ENCODE measurements around the gene WDTC1. TPM values are rescaled to one million over a fixed set of nuclear protein-coding genes. Genes with fewer than 3 reads are reported as not detected.

Gene WDTC1
- total RNA-seq, 6 experiments from 2014 or later: 17.6 to 22.7 (median 19.8) TPM

DNA sequence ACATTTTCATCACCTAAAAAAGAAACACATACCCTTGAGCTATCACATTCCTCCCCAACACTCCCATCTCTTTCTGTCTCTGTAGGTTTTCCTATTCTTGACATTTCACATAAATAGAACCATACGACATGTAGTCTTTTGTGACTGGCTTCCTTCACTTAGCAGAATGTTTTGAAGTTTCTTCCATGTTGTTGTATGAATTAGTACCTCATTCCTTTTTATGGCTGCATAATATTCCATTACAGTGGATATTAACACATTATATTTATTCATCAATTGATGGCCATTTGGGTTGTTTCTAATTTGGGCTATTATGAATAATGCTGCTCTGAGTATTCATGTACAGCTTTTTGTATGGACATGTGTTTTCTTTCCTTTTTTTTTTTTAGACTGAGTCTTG is 11.8 kb downstream of the WDTC1 start:
- H3K9me3 ChIP-seq: no peaks in the 10 kb centered on the region
- intact Hi-C loops (cut with DNase I): no loop called here
- no peak for ATAC-seq
- H3K27ac ChIP-seq: no peak overlapping the region
- whole genome bisulfite sequencing (ENCODE audit: insufficient coverage, low coverage, low lambda C conversion rate, missing lambda C conversion rate): 91% methylated on average over 1 of the region's 1 CpG
- TF ChIP-seq POLR2A (IDR thresholded peaks at IDR 0.05): no peak
- TF ChIP-seq, protein P1, sequence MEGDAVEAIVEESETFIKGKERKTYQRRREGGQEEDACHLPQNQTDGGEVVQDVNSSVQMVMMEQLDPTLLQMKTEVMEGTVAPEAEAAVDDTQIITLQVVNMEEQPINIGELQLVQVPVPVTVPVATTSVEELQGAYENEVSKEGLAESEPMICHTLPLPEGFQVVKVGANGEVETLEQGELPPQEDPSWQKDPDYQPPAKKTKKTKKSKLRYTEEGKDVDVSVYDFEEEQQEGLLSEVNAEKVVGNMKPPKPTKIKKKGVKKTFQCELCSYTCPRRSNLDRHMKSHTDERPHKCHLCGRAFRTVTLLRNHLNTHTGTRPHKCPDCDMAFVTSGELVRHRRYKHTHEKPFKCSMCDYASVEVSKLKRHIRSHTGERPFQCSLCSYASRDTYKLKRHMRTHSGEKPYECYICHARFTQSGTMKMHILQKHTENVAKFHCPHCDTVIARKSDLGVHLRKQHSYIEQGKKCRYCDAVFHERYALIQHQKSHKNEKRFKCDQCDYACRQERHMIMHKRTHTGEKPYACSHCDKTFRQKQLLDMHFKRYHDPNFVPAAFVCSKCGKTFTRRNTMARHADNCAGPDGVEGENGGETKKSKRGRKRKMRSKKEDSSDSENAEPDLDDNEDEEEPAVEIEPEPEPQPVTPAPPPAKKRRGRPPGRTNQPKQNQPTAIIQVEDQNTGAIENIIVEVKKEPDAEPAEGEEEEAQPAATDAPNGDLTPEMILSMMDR (IDR thresholded peaks at IDR 0.05): no peak
- H3K27me3 ChIP-seq: no peaks in the 10 kb centered on the region
- DNase-seq: no peak
- H3K4me1 ChIP-seq: no peaks in the 10 kb centered on the region
- H3K36me3 ChIP-seq: no peaks in the 10 kb centered on the region
- H3K4me3 ChIP-seq: no peak overlapping the region

DNA sequence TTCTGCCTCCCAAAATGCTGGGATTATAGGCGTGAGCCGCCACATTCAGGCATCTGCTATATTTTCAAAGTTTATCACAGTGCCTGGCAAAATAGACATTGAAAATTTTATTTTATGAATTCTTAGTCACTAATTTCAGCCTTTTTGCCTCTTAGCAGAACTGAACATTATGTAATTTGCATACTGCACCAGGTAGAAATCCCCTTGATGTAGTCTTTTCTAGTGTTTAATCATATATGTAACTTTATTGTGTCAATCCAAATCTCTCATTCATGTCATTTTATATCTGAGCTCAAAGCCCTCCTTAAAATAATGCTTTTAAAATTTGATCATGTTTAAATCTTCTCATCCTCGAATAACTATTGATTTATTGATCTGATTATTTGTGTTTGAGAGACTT is 19.2 kb downstream of the WDTC1 start:
- TF ChIP-seq POLR2A (IDR thresholded peaks at IDR 0.05): no peak
- TF ChIP-seq, protein P1 (IDR thresholded peaks at IDR 0.05): no peak
- ATAC-seq: no peak
- Histone ChIP-seq H3K27ac (no peak overlapping the region), H3K4me3 (no peak overlapping the region), H3K27me3 (no peaks in the 10 kb centered on the region), H3K36me3 (no peaks in the 10 kb centered on the region), H3K9me3 (no peaks in the 10 kb centered on the region), H3K4me1 (peaks cover 0 to 6% (median 3%) of the 10 kb centered on the region in 4 donors)
- intact Hi-C loops (cut with DNase I): no loop called here
- 60% methylated on average over 3 of the region's 3 CpGs for WGBS (ENCODE audit: insufficient coverage, low coverage, low lambda C conversion rate, missing lambda C conversion rate)
- DNase-seq: no peak

DNA sequence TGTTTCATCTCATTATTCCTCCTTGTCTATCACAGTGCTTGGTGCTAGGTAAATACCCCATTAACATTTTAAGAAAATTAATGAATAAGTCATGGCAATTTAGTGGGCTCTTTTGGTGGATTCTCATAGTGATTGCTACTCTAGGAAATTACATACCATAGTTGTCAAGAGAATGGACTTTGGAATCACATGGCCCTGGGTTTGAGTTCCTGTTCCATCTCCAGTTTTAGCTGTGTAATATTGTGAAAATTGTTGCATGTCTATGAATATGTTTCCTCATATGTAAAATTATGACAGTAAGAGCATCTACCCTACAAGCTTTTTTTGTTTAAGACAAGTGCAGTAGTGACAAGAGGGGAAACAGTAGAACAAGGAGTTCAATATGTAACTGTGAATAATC is 20.7 kb downstream of the WDTC1 start:
- intact Hi-C loops (cut with DNase I): no loop called here
- Histone ChIP-seq H3K9me3 (no peaks in the 10 kb centered on the region), H3K27me3 (no peaks in the 10 kb centered on the region), H3K4me3 (no peak overlapping the region), H3K4me1 (peaks cover 0 to 6% (median 3%) of the 10 kb centered on the region in 4 donors), H3K27ac (no peak overlapping the region), H3K36me3 (no peaks in the 10 kb centered on the region)
- DNase-seq (no peak), ATAC-seq (no peak)
- TF ChIP-seq, protein P1 (IDR thresholded peaks at IDR 0.05): no peak
- no peak for TF ChIP-seq POLR2A (IDR thresholded peaks at IDR 0.05)

DNA sequence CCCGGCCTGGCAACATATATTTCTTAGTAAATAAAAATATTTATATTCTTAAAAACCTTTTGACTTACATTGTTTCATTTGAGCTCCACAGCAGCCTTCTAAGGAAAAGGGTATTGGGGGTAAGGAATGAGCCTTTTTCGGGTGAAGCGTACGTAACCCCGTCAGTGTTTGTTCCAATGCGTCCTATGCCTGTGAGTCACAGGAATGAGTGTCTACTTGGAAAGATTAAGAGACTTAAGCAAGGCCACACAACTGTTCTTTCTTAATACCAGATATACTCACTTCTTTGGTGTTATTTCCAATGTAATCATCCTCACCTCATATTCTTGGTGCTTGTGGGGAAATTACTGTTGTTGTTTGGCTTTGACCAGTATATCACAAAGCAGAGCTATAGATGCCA is 22.7 kb downstream of the WDTC1 start:
- TF ChIP-seq POLR2A (IDR thresholded peaks at IDR 0.05): no peak
- TF ChIP-seq, protein P1 (IDR thresholded peaks at IDR 0.05): no peak

DNA sequence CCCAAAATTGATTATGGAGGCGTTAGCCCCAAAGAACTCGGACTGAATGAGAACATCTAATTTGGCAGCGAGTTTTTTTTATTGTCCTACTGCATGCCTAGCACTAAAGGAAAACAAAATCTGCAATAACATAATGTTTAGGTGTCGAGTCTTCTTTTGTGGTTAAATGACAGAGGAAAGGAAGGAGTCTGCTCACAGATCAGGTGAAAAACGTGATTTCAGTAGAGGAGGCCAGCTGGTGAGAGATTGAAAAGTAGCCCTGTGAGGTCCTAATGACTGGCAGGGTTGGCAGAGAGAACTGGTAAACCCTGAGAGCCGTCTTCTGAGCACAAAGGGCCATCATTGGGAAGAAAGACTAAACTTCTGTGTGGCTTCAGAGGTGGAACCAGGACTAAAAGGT is 24.2 kb downstream of the WDTC1 start:
- H3K36me3 ChIP-seq: peaks cover 0 to 7% (median 2%) of the 10 kb centered on the region in 4 donors
- 72% methylated on average over 6 of the region's 6 CpGs for WGBS (ENCODE audit: insufficient coverage, low coverage, low lambda C conversion rate, missing lambda C conversion rate)
- no peaks in the 10 kb centered on the region for H3K9me3 ChIP-seq
- H3K4me1 ChIP-seq: peaks cover 0 to 4% (median 2%) of the 10 kb centered on the region in 4 donors
- intact Hi-C loops (cut with DNase I): no loop called here
- DNase-seq: no peak
- no peak overlapping the region for H3K27ac ChIP-seq
- no peak overlapping the region for H3K4me3 ChIP-seq
- no peak for ATAC-seq
- no peaks in the 10 kb centered on the region for H3K27me3 ChIP-seq
- no peak for TF ChIP-seq POLR2A (IDR thresholded peaks at IDR 0.05)
- TF ChIP-seq, protein P1 (IDR thresholded peaks at IDR 0.05): no peak

More for the DNA sequence above, 22.7 kb downstream of the WDTC1 start:
- no peak overlapping the region for H3K4me3 ChIP-seq
- peaks cover 0 to 6% (median 3%) of the 10 kb centered on the region in 4 donors for H3K4me1 ChIP-seq
- no peak for DNase-seq
- WGBS (ENCODE audit: insufficient coverage, low coverage, low lambda C conversion rate, missing lambda C conversion rate): 97% methylated on average over 6 of the region's 6 CpGs
- H3K36me3 ChIP-seq: no peaks in the 10 kb centered on the region
- no peaks in the 10 kb centered on the region for H3K27me3 ChIP-seq
- intact Hi-C loops (cut with DNase I): no loop called here
- no peak for ATAC-seq
- no peak overlapping the region for H3K27ac ChIP-seq
- H3K9me3 ChIP-seq: no peaks in the 10 kb centered on the region

Data from right lobe of liver (tissue), 6 donors.